Keratinocyte (primary cell): ENCODE results near the gene SLC36A2. TPM values are rescaled to one million over a fixed set of nuclear protein-coding genes. Genes with fewer than 3 reads are reported as not detected.

Experiments used
- DNase-seq: peaks from one replicate; pipeline ENCODE4 v3.0.0-alpha.2; 2011; ENCODE audit warnings: low read depth, missing footprints, low spot score
- FAIRE-seq: peaks from 2 replicates; lab custom pipeline; 2011; peaks lifted over from hg19 to GRCh38; lab: Jason Lieb, UNC
- H2AFZ ChIP-seq: 2 replicates; pipeline ENCODE4 v1.6.0; 2012; ENCODE audit warnings: low read length, control low read depth, inconsistent platforms; ENCODE audit not compliant: control insufficient read depth
- H3K27ac ChIP-seq: 2 replicates; pipeline ENCODE4 v1.5.1; 2011; ENCODE audit warnings: low read length; ENCODE audit not compliant: control insufficient read depth, insufficient read depth
- H3K27me3 ChIP-seq: 3 replicates; pipeline ENCODE4 v1.6.0; 2011; ENCODE audit warnings: low read length; ENCODE audit not compliant: control insufficient read depth, insufficient read depth; ENCODE audit errors: extremely low read depth
- H3K36me3 ChIP-seq, 2 experiments: 2 replicates in 1 of 2; 3 replicates in 1 of 2; pipeline ENCODE4 v1.5.1; 2011; ENCODE audit warnings: low read length in 2 of 2, mild to moderate bottlenecking in 1 of 2; ENCODE audit not compliant: control insufficient read depth in 2 of 2, insufficient read depth in 2 of 2; ENCODE audit errors: extremely low read depth in 1 of 2
- H3K4me1 ChIP-seq: 3 replicates; pipeline ENCODE4 v1.5.1; 2011; ENCODE audit warnings: low read length; ENCODE audit not compliant: control insufficient read depth, insufficient read depth; ENCODE audit errors: extremely low read depth
- H3K4me2 ChIP-seq: 3 replicates; pipeline ENCODE4 v1.6.0; 2011; ENCODE audit warnings: low read depth, low read length; ENCODE audit not compliant: control insufficient read depth, insufficient read depth; ENCODE audit errors: extremely low read depth
- H3K4me3 ChIP-seq, 3 experiments: fragments of 200-600 bp in 1 of 3; sonication (generic) in 1 of 3; 2 replicates in 2 of 3; 3 replicates in 1 of 3; pipeline ENCODE4 v1.5.1; 2011 to 2016; ENCODE audit warnings: low read length in 3 of 3, mild to moderate bottlenecking in 3 of 3, control low read depth in 2 of 3, inconsistent platforms in 1 of 3, low read depth in 1 of 3, mixed read lengths in 1 of 3, mixed run types in 1 of 3, moderate library complexity in 1 of 3; ENCODE audit not compliant: control insufficient read depth in 2 of 3, insufficient read depth in 2 of 3; ENCODE audit errors: extremely low read depth in 1 of 3
- H3K79me2 ChIP-seq: 2 replicates; pipeline ENCODE4 v1.6.0; 2012; ENCODE audit warnings: low read length; ENCODE audit not compliant: control insufficient read depth, insufficient read depth
- H3K9ac ChIP-seq: 3 replicates; pipeline ENCODE4 v1.6.0; 2011; ENCODE audit warnings: low read length; ENCODE audit not compliant: control insufficient read depth, insufficient read depth; ENCODE audit errors: extremely low read depth
- H3K9me1 ChIP-seq: 3 replicates; pipeline ENCODE4 v1.6.0; 2011; ENCODE audit warnings: low read length; ENCODE audit not compliant: control insufficient read depth, insufficient read depth; ENCODE audit errors: extremely low read depth
- H3K9me3 ChIP-seq: 2 replicates; pipeline ENCODE4 v1.5.1; 2012; ENCODE audit warnings: low read depth, low read length; ENCODE audit not compliant: control insufficient read depth
- H4K20me1 ChIP-seq: 3 replicates; pipeline ENCODE4 v1.6.0; 2011; ENCODE audit warnings: low read length; ENCODE audit not compliant: control insufficient read depth, insufficient read depth; ENCODE audit errors: extremely low read depth
- CTCF ChIP-seq, 3 experiments: IDR thresholded peaks in 1 of 3; conservative IDR thresholded peaks in 1 of 3; optimal IDR thresholded peaks in 1 of 3; 2 replicates in 2 of 3; 3 replicates in 1 of 3; pipeline versions ENCODE3 to v1.5.1; 2011; ENCODE audit warnings: low read length in 3 of 3, mild to moderate bottlenecking in 3 of 3, moderate library complexity in 2 of 3, control low read depth in 1 of 3, inconsistent platforms in 1 of 3; ENCODE audit not compliant: insufficient read depth in 2 of 3; ENCODE audit errors: extremely low read depth in 1 of 3
- EZH2 ChIP-seq: IDR thresholded peaks from one replicate; pipeline ENCODE4 v1.6.1; 2012; ENCODE audit warnings: inconsistent platforms, mild to moderate bottlenecking, low read length, moderate library complexity
- dilution Hi-C: fragments of 300-500 bp; cut with MboI; formaldehyde crosslinking; loops from one replicate; pipeline ENCODE4 v1.7.0; 2020; ENCODE audit warnings: low sequenced_read_pairs; ENCODE audit not compliant: extremely low pct_ligation_motif_present
- polyA plus RNA-seq, 5 experiments: library from polyadenylated mRNA; depleted of rRNA in 3 of 5; stranded (reverse) in 3 of 5; stranded (forward) in 1 of 5; unstranded in 1 of 5; fragments of >200 nt; gene quantifications; 1 replicate in 1 of 5; 2 replicates in 3 of 5; 3 replicates in 1 of 5; pipeline versions ENCODE4 v1.2.1 to v1.2.3, GENCODE V29; 2011 to 2012; ENCODE audit warnings: missing spikeins in 2 of 5, low read depth in 1 of 5, low replicate concordance in 1 of 5

The SLC36A2 gene
- polyA plus RNA-seq, 1 donor (not counting 4 experiments of a cell fraction or from before 2014, with no cell fraction given), result not detected

- Histone ChIP-seq H3K9me3 (no peaks in the 10 kb centered on the region), H3K36me3 (no peaks in the 10 kb centered on the region), H3K4me1 (no peaks in the 10 kb centered on the region), H3K27ac (no peak overlapping the region), H2AFZ (no peak overlapping the region), H3K4me3 (no peak overlapping the region), H3K9me1 (no peaks in the 10 kb centered on the region), H3K27me3 (peaks cover 5% of the 10 kb centered on the region), H3K4me2 (no peak overlapping the region), H3K9ac (no peak overlapping the region), H4K20me1 (no peaks in the 10 kb centered on the region), H3K79me2 (no peaks in the 10 kb centered on the region)
- no peak for FAIRE-seq
- DNase-seq, result no peak
- dilution Hi-C loops, result no loop called here
- no peak for TF ChIP-seq EZH2
- TF ChIP-seq CTCF (optimal IDR thresholded peaks at IDR 0.05 in 1 of 3, IDR thresholded peaks at IDR 0.05 in 1 of 3, conservative IDR thresholded peaks at IDR 0.05 in 1 of 3; ENCODE audit: extremely low read depth in 1 of 3, insufficient read depth in 2 of 3, low read length in 3 of 3), result no peak
These were observed 12.0 kb upstream of the SLC36A2 start for GRCh38 chr5:151359391-151359790.

GRCh38 chr5:151357792-151358191 lies 10.4 kb upstream of the SLC36A2 start:
- no peak overlapping the region for H3K4me2 ChIP-seq
- no peaks in the 10 kb centered on the region for H3K4me1 ChIP-seq
- no peaks in the 10 kb centered on the region for H3K79me2 ChIP-seq
- TF ChIP-seq CTCF (optimal IDR thresholded peaks at IDR 0.05 in 1 of 3, IDR thresholded peaks at IDR 0.05 in 1 of 3, conservative IDR thresholded peaks at IDR 0.05 in 1 of 3; ENCODE audit: extremely low read depth in 1 of 3, insufficient read depth in 2 of 3, low read length in 3 of 3) (no peak), EZH2 (no peak)
- no peaks in the 10 kb centered on the region for H3K9me1 ChIP-seq
- FAIRE-seq (no peak), DNase-seq (no peak)
- H3K9me3 ChIP-seq, result no peaks in the 10 kb centered on the region
- no peak overlapping the region for H3K9ac ChIP-seq
- H2AFZ ChIP-seq, result no peak overlapping the region
- H3K27ac ChIP-seq, result no peak overlapping the region
- no peaks in the 10 kb centered on the region for H4K20me1 ChIP-seq
- H3K36me3 ChIP-seq, result no peaks in the 10 kb centered on the region
- dilution Hi-C loops, result no loop called here
- no peak overlapping the region for H3K4me3 ChIP-seq
- H3K27me3 ChIP-seq, result no peaks in the 10 kb centered on the region
